Right renal cortex interstitium (tissue), 3 donors: ENCODE measurements around the gene RNF8. TPM values are rescaled to one million over a fixed set of nuclear protein-coding genes. Genes with fewer than 3 reads are reported as not detected.
A peak's percentile ranks its signal among the peaks of the same experiment; 100 is the strongest.
"Not testable (repeated sequence)": the region's sequence is repeated elsewhere in the genome, so short reads cannot be mapped to it uniquely, and the experiment has no call there.

Source experiments
- DNase-seq, 3 donors: peaks; one replicate each; pipeline ENCODE4 v3.0.0-alpha.2; 2013; ENCODE audit warnings: low read depth in 3 of 3, low spot score in 2 of 3
- polyA plus RNA-seq, 3 donors: library from polyadenylated mRNA; unstranded; fragments of 120-200 nt; gene quantifications; one replicate each; pipeline ENCODE4 v1.2.1, GENCODE V29; 2013; ENCODE audit not compliant: insufficient read length in 3 of 3

Gene RNF8, protein sequence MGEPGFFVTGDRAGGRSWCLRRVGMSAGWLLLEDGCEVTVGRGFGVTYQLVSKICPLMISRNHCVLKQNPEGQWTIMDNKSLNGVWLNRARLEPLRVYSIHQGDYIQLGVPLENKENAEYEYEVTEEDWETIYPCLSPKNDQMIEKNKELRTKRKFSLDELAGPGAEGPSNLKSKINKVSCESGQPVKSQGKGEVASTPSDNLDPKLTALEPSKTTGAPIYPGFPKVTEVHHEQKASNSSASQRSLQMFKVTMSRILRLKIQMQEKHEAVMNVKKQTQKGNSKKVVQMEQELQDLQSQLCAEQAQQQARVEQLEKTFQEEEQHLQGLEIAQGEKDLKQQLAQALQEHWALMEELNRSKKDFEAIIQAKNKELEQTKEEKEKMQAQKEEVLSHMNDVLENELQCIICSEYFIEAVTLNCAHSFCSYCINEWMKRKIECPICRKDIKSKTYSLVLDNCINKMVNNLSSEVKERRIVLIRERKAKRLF
- polyA plus RNA-seq, result 10 to 100 TPM; 29.0 to 33.8 (median 30.7) TPM

DNA sequence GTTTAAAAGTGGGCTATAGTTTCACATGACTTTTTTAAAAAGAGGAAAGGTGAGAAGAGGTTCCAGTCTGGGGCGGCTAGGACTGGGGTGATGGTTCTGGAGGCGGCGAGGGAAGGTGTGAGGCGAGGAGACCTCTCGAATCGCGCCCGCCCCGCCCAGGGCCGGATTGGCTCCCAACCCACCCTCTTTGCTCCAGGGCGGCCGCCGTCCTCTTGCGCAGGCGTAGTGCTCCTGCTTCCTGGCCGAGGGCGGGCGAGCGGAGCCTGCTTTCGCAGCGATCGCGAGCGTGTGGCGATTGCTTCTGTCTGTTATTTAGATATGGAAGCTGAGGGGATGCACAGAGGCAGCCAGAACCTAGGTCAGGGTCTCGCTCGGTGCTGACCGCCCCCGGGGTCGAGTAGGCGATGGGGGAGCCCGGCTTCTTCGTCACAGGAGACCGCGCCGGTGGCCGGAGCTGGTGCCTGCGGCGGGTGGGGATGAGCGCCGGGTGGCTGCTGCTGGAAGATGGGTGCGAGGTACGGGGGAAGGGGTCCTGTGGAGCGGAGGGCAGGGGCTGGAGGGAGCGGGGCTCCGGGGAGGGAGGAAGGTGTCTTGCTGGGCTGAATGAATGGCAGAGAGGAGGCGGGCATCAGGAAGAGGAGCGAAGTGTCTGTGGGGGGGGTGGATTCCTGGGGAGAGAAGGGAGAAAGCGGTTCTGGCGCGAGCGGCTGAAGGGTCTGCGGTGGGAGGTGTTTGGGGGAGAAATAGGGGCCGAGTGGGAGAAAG is at the start of gene RNF8:
Gene RNF8, plus strand, starts transcription at position 223 of the 765 bp plus-strand sequence. Its CDS starts 182 bp downstream, at position 405.
- DNase-seq, result peak; percentile 72 to 78 (median 73)

DNA sequence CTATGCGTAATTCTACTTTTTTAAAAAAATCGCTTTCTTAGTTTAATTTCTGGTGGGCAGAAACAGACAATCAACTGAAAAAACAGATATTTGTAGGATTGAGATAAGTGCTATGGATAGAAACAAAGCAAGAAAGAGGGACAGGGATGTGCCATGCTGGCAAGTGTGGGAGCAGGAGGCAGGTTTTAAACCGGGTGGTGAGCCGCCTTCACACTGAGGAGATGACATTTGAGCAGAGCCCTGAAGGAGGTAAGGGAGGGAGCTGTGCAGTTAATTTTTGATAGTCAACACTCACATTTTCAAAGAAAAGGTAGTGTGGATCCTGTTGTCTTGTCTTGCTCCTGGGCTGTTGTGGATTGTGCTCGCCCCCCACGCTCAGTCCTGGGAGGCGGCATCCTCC is 49.0 kb upstream of the RNF8 start:
- no peak for DNase-seq

DNA sequence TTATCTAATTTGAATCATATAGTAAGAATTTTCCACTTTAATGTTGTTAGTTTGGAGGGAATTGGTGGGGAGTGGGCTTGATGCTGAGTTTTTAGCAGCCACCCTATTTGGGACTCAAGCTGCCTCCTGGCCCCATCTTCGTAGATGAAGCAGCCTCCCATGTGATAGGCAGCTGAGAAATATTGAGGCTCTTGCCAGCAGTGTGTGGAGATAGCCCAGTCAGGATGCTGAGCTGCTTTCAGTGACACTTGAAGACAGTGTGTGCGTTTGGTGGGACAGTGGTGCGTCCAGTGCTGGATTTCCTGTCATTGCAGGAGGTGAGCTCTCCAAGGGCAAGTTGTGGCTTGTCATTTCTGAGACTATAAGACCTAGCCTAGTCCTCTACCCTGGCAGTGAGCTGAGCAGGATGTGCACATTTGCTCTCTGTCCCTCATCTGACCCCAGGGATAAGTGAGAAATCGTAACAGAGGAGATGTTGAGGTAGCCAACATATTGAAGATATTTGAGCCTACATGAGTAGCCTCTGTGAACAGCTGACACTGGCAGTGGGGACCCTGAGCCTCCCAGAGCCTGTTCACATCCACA is 47.9 kb upstream of the RNF8 start:
- DNase-seq, result no peak

DNA sequence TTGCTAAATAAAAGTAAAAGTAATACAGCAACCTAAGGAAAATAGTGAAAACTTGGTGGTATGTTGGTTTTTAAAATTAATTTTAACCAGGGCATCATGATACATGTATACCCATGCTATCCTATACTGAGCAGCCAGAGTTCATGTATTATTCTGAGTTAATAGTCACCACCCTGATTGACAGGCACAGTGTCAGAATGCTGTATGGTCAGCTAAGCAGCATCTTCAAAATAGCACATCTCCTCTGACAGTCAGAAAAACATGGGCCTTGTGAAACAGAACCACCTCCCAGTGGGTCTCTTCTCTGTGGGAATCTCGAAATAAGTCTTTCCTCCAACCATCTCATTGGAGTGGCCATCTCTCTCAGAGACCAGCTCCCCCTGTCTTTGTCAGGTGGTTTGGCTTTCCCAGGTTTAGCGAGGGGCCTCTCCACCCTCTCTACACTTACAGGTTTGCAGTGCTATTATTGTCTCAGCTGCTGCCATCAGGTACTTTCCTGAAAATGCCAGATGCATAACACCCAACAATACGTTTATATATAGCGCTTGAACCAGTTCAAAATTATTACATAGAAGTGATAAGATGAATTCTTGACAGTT is 47.1 kb upstream of the RNF8 start:
- no peak for DNase-seq

DNA sequence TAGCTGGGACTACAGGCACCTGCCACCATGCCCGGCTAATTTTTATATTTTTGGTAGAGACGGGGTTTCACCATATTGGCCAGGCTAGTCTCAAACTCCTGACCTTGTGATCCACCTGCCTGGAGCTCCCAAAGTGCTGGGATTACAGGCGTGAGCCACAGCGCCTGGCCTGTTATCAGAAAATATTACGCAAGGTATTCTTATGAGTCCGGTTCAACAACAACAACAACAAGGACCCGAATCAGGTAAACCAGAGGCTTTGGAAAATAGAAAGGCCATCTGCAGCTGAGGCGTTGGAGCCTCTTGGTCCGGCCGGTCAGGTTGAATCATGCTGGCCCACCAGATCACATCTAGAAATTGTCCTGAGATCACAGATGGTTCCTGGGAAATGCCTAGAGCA is 46.3 kb upstream of the RNF8 start:
- not testable (repeated sequence) for DNase-seq

DNA sequence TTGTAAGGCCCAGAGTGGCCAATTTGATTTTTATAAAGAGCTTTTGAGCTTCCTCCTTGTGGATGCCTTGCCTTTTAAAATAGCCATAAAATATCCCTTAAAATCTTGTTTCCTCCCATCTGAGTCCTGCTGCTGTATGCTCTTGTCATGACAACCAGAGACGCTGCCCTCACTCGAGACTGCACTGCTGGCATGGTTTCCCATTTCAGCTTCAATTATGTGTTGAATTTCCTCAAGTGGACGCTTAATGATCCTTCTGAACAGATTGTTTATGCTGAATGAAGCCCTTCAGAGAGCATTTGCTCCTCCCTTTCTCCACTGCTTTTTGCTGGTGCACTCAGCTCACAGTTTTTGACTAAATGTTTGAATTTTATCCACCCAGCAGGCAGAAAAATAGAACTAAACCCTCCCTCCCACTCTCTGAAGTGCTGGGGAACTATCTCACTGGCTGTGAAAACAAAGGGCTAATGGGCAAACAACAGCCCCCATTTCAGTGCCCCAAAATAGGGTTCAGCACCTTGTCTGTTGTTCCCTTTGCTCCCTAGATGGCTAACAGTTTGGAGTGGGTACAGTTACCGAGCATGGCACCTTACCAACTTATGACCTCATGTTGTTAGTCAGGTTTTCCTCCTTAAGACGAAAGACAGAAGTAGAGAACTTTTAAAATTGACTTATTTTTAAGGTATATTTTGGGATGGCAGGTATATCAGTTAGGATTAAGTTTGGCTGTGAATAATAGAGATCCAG is 45.5 kb upstream of the RNF8 start:
- peak in 1 of 3 donors; percentile 15 for DNase-seq

DNA sequence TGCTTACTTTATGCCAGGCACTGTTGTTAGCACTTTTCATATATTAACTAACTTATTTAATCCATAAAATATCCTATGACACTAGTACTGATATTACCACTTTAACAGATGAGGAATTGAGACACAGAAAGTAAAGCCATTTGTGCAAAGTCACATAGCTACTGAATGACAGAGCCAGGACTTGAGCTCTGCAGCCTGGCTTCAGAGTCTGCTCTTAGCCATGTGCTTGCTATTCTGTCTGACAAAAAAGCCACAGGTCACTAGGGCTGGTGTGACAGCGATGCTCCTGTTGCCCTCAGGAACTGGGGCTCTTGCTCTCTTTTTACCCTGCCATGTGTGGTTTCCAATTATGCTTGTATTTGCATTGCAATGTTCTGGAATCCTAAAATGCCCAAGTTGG is 44.7 kb upstream of the RNF8 start:
- DNase-seq, result no peak

DNA sequence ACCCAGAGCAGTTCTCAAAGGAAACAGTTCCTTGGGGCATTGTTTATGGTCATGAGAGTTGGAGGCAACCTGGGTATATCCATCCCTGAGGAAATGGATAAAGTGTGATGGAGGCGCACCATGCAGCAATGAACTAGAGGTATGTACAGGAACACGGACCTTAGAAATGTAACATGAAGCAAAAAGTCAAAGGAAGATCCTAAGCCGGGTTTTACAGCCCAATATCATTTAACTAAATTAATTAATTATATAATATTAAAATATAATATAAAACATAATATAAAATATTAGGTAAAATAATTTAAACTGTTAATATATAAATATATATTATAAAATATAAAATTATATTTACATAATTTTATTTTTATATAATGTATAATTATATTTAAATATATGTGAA is 44.1 kb upstream of the RNF8 start:
- no peak for DNase-seq

DNA sequence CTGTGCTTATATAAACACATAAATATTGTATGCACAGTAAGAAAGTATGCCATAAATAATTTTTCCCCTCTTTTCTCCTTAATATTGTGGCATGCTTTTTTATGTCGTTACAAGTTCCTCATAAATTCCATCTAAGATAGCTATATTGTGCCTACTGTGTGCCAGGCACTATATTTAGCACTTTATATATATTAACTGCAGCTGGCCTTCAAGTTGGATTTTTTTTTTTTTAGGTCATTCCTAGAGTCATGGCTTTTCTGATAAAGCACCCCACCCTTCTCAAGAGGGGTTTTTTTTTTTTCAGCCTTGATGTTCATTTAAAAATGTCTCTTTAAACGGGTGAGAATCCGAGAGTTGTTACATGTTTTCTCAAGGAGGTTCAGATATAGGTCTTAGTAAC is 42.8 kb upstream of the RNF8 start:
- no peak for DNase-seq

DNA sequence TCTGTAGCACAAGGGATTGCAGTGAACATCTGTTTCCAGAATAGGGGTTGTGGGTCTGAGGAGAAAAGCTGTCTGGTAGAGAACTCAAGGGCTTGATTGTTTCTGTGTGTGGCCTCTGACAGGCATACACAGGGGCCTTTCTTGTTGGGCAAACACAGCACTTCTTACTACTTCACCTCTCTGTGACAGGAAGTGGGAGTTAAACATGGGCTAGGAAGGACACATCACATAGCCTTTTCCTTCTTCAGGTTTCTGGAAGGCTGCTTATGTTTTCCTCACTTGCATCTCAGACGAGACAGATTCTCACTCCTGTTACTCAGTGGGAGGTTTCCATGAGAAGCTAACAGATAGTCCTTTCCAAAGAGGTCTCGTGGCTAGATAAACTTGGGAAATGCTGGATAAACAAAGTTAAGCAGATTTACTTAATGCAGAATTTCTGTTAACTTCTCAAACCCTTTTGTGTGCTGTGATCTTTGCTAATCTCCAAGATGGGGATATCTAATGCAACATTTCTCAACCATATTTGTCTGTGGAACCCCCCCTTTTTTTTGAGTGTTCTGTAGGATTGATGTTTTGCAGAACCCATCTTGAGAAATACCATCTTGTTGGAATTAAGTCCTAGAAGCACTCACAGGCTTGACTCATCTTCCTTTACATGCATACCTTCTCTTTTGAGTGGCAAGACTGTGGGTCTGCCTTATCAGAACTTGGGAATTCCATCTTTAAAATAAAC is 41.9 kb upstream of the RNF8 start:
- no peak for DNase-seq

DNA sequence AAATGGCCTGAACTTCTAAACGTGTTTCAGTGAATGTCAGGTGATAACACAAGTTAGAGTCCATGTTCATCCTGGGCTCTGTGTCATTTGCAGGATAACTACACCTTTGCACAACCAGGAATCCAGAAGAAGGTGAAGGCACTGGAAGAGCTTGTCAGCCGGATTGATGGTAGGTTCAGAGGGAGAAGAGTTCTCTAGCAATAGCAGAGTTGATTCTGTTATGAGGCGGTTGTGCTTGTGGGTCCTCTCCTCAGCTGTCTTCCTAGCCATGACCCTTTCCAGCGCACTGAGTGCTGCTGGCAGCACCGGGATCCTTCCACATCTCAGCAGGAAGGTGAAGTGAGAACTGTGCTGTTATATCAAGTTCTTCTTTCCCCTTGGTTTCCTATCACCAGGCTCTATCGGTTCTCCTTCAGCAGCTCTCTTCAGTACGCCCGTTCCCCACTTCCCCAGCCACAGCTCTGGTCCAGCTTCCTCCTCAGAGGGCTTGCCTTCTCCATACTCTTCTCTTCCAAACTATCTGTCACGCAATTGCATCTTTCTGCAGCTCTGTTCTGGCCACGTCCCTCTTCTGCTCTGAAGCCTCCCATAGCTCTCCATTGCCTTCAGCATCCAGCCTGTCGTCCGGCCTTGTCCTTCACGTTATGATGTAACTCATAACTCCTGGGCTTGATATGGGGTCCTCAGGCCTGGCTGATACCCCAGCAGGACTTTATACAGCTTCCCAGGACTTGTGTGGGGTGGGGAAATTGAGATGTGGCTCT is 39.9 kb upstream of the RNF8 start:
- DNase-seq, result no peak

DNA sequence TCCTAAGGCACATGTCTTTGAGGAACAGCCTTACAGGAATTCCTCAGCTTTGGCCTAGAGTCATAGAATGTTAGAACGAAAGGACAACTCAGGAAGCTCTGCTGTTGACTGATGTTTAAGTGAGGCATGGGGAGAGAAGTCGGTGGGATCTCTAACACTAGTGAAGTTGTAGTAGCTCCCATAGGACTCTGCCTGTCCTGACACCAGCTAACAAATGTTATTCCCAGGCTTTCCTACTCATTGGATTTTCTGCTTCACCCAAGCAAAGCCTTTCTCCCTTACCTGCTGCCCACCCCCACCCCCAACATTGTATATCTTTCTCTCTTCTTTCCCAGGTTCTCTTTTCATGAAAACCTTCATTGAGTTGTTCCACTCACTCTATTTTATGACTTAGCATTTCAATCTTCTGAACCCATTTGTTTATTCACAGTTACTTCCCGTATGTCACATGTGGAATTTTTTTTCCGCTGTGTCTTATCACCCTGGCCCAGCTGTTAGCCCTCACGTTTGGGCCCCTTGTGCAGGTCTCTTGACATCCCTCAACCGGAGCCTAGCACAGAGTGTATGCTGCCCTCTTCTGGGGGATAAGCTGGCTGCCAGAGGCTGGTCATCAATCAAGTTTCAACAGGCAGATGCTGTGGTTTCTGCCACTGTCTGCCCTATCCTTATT is 39.2 kb upstream of the RNF8 start:
- peak in 1 of 3 donors; percentile 21 for DNase-seq

DNA sequence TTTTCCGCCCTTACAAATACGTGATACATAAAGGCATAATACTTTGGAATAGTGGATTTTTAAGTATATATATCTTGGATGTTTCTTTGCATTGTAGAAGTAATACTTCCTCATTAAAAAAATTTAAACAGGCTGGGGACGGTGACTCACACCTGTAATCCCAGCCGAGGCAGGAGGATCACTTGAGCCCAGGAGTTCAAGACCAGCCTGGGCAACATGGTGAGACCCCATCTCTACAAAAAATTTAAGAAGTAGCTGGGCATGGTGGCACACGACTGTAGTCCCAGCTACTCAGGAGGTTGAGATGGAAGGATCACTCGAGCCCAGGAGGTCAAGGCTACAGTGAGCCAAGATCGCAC is 38.6 kb upstream of the RNF8 start:
- DNase-seq, result no peak

DNA sequence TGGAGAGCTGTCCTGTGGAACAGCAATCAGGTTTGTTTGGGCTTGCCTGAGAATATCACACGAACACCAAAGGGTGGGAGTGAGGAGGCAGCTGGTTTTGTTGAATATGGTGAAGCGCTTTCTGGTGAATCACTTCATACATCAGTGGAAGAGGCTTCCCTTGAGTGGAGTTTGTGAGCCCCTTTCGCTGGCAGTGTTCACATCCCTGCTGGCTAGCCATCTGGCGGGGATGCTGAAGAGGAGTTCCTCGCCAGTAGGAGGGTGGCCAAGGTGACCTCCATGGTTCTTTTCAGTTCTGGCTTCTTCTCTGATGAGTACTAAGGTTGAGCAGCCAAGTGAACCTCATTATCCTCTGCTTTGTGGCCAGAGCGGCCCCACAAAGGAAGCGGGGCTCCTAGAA is 37.7 kb upstream of the RNF8 start:
- DNase-seq, result no peak

DNA sequence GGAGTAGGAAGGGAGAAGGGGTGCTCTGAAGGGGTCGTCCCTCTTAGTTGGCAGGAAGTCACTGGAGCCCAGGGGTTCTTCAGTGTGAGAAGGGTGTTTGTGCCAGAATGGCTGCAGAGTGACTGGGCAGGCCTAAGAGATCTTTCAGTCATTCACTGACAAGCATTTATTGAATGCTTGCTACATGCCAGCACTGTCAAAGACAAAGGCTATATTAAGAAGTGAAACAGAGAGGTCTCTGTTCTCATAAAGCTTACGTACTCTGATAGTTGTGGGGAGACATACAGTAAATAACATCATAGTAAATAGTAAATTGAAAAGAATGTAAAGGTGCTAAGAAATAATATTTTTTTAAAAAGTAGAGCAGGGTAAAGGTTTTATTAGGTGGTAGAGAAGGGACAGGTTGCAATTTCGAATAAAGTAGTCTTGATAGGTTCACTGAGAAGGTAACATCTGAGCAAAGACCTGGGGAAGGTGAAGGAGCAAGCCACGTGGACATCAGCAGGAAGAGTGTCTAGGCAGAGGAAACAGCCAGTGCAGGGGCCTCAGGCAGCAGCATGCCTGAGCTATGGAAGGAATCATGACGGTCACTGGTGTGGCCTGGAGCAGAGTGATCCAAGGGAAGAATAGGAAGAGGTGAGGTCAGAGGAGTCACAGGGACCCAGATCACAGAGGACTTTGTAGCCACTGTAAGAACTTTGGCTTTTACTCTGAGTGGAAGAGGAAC is 36.3 kb upstream of the RNF8 start:
- no peak for DNase-seq

DNA sequence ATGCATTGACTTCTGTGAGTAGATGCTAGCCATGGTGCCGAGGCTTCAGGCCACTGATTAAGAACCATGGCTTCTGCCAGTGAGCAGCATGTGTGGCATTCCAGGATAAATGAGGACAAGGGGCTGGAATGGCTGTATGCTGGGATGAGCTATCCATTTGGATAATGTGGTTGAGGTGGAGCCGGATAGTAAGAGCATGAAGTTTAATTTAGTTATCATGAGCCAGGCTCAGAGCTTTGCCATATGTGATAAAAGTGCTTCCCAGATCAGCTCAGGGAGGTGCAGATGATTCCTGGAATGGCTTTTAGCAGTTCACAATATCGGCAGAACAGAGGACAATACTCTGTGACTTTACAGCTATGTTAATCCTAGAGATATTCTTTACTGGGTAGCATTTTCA is 34.6 kb upstream of the RNF8 start:
- no peak for DNase-seq

DNA sequence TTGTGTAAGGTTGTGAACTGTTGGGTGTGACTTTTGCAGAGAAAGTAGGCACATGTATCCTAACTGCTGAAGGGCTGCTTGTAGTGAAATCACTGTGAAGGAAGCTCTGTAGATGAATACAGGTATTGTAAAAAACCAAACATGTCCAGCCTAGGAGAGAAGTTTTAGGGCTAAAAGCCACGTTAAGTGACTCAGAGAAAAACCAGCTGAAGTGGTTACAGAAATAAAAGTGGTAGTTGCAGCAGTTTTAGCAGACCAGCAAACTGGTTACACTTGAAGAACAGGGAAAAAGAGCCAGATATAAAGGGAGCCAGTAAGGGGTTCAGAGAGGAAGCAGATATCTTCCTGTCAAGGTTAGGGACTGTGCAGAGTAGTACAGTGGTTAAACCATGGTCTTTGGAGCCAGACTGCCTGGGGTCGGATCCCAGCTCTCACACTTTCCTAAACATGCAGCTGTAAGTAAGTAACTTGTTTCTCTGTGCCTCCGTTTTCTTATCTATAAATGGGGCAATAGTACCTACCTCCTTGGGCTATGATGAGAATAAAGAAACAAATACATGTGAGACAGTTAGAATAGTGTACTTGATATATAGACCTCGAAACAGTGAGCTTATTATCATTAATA is 33.8 kb upstream of the RNF8 start:
- DNase-seq, result no peak
